GM12878 (cell line): Measurements from ENCODE around the gene RAB8A.

Experiments
- CTCF ChIP-seq, 3 experiments: IDR thresholded peaks in 2 of 3; conservative IDR thresholded peaks in 1 of 3; 2 replicates each; pipeline ENCODE4 v1.5.1; 2011; ENCODE audit warnings: low read depth in 3 of 3, low read length in 3 of 3, mild to moderate bottlenecking in 3 of 3, control low read depth in 2 of 3, moderate library complexity in 2 of 3, inconsistent platforms in 1 of 3, mixed read lengths in 1 of 3; ENCODE audit not compliant: control insufficient read depth in 2 of 3, insufficient read depth in 1 of 3; ENCODE audit errors: extremely low read depth in 1 of 3
- E2F8 ChIP-seq: fragments of 450-650 bp; IDR thresholded peaks from 2 replicates; pipeline ENCODE4 v1.6.1; 2018; ENCODE audit warnings: mild to moderate bottlenecking, low read depth, moderate library complexity; ENCODE audit not compliant: partially characterized antibody
- ELK1 ChIP-seq: IDR thresholded peaks from 2 replicates; pipeline ENCODE4 v1.6.1; 2012; ENCODE audit warnings: low read depth, low read length, improper control_type of control experiment
- EP300 ChIP-seq, 2 experiments: fragments of 150-350 bp in 1 of 2; IDR thresholded peaks; 2 replicates each; pipeline ENCODE4 v1.6.1; 2011 to 2012; ENCODE audit warnings: low read depth in 2 of 2, low read length in 2 of 2, borderline replicate concordance in 1 of 2, improper control_type of control experiment in 1 of 2, inconsistent platforms in 1 of 2; ENCODE audit not compliant: control insufficient read depth in 1 of 2
- FOXK2 ChIP-seq: fragments of 450-650 bp; IDR thresholded peaks from 2 replicates; pipeline ENCODE4 v1.6.1; 2017; ENCODE audit warnings: mild to moderate bottlenecking, moderate library complexity
- SMARCA5 ChIP-seq: fragments of 450-650 bp; IDR thresholded peaks from 2 replicates; pipeline ENCODE4 v1.6.1; 2017; ENCODE audit warnings: mild to moderate bottlenecking
- SUPT20H ChIP-seq: IDR thresholded peaks from 2 replicates; pipeline ENCODE4 v1.6.1; 2011; ENCODE audit warnings: low read depth, mild to moderate bottlenecking, low read length, moderate library complexity, borderline replicate concordance; ENCODE audit not compliant: control insufficient read depth
- TCF3 ChIP-seq: IDR thresholded peaks from 2 replicates; pipeline ENCODE4 v1.6.1; 2012; ENCODE audit warnings: low read depth, mild to moderate bottlenecking, low read length, borderline replicate concordance; ENCODE audit not compliant: insufficient read depth
- ZZZ3 ChIP-seq: IDR thresholded peaks from 2 replicates; pipeline ENCODE4 v1.6.1; 2011; ENCODE audit warnings: low read depth; ENCODE audit not compliant: control insufficient read depth, insufficient read length

- peak in 2 of 3 experiments; percentile 15 to 28; a peak in 1 of 6 replicates for TF ChIP-seq CTCF (IDR thresholded peaks at IDR 0.05 in 2 of 3, conservative IDR thresholded peaks at IDR 0.05 in 1 of 3; ENCODE audit: control insufficient read depth in 2 of 3, extremely low read depth in 1 of 3, insufficient read depth in 1 of 3, low read depth in 3 of 3, low read length in 3 of 3)
- no peak for TF ChIP-seq ZZZ3
- no peak for TF ChIP-seq EP300 (IDR thresholded peaks at IDR 0.05; ENCODE audit: borderline replicate concordance in 1 of 2, control insufficient read depth in 1 of 2, low read depth in 2 of 2, low read length in 2 of 2)
- no peak for TF ChIP-seq TCF3
- no peak for TF ChIP-seq SUPT20H
- no peak for TF ChIP-seq SMARCA5
- no peak for TF ChIP-seq E2F8
- no peak for TF ChIP-seq FOXK2
- TF ChIP-seq ELK1 = no peak
These were observed 23.2 kb upstream of the RAB8A start for GRCh38 chr19:16088351-16089009.
